H1 (cell line): ENCODE data around the gene RABGGTA. TPM values are rescaled to one million over a fixed set of nuclear protein-coding genes. Genes with fewer than 3 reads are reported as not detected.

Experiments
- CTCF ChIA-PET: fragments of 300-600 bp; sonication (Branson Sonifier 250); formaldehyde crosslinking; loops from one replicate; lab custom pipeline; 2021; ENCODE audit not compliant: partially characterized antibody; lab: Charles Lee
- POLR2A ChIA-PET: fragments of 300-600 bp; sonication (Branson Sonifier 250); formaldehyde crosslinking; loops from one replicate; lab custom pipeline; 2021; ENCODE audit warnings: inconsistent platforms; ENCODE audit not compliant: partially characterized antibody; lab: Charles Lee
- DNase-seq, 2 experiments: peaks; one replicate each; pipeline versions ENCODE4 v3.0.0 to v3.0.0-alpha.2; 2010 to 2022; ENCODE audit warnings: low spot score in 2 of 2, low read depth in 1 of 2, mixed read lengths in 1 of 2
- FAIRE-seq: peaks from 2 replicates; lab custom pipeline; 2011; peaks lifted over from hg19 to GRCh38; lab: Jason Lieb, UNC
- H2AFZ ChIP-seq: 2 replicates; pipeline ENCODE4 v1.8.1; 2012; ENCODE audit warnings: low read length, inconsistent platforms
- H2AK5ac ChIP-seq: 2 replicates; pipeline ENCODE4 v1.6.1; 2013; ENCODE audit warnings: low read depth, low read length
- H2BK120ac ChIP-seq: replicated peaks from 2 replicates; pipeline ENCODE3; 2013; ENCODE audit warnings: low read depth, low read length, inconsistent platforms
- H2BK12ac ChIP-seq: 2 replicates; pipeline ENCODE4 v1.6.1; 2013; ENCODE audit warnings: low read depth, low read length
- H2BK15ac ChIP-seq: 2 replicates; pipeline ENCODE4 v1.6.1; 2013; ENCODE audit warnings: low read length
- H2BK20ac ChIP-seq: 2 replicates; pipeline ENCODE4 v1.6.1; 2013; ENCODE audit warnings: low read length
- H2BK5ac ChIP-seq: 2 replicates; pipeline ENCODE4 v1.6.1; 2013; ENCODE audit warnings: low read depth, low read length
- H3K14ac ChIP-seq: 2 replicates; pipeline ENCODE4 v1.6.1; 2013; ENCODE audit warnings: inconsistent platforms; ENCODE audit not compliant: insufficient read length
- H3K18ac ChIP-seq: 2 replicates; pipeline ENCODE4 v1.6.1; 2013; ENCODE audit warnings: low read length; ENCODE audit errors: extremely low read depth
- H3K23ac ChIP-seq: 2 replicates; pipeline ENCODE4 v1.6.1; 2013; ENCODE audit warnings: inconsistent platforms; ENCODE audit not compliant: insufficient read length
- H3K23me2 ChIP-seq: 2 replicates; pipeline ENCODE4 v1.6.1; 2013; ENCODE audit warnings: low read depth, low read length
- H3K27ac ChIP-seq: 2 replicates; pipeline ENCODE4 v1.6.1; 2011; ENCODE audit warnings: low read depth, low read length, inconsistent platforms
- H3K27me3 ChIP-seq, 4 experiments: replicated peaks in 1 of 4; 1 replicate in 1 of 4; 2 replicates in 3 of 4; pipeline versions ENCODE4 v1.6.1 to v1.8.1; 2011 to 2013; ENCODE audit warnings: low read length in 3 of 4, mild to moderate bottlenecking in 3 of 4, inconsistent platforms in 2 of 4, mixed read lengths in 2 of 4, moderate library complexity in 1 of 4; ENCODE audit not compliant: control insufficient read depth in 3 of 4, insufficient read depth in 3 of 4; ENCODE audit errors: extremely low read depth in 1 of 4
- H3K36me3 ChIP-seq, 4 experiments: 2 replicates each; pipeline versions ENCODE4 v1.6.1 to v1.8.1; 2011 to 2013; ENCODE audit warnings: mild to moderate bottlenecking in 4 of 4, low read length in 3 of 4, moderate library complexity in 2 of 4, control low read depth in 1 of 4, inconsistent platforms in 1 of 4; ENCODE audit not compliant: insufficient read depth in 4 of 4, control insufficient read depth in 2 of 4
- H3K4ac ChIP-seq: replicated peaks from 2 replicates; pipeline ENCODE3; 2013; ENCODE audit warnings: low read length, low read depth, mixed read lengths, inconsistent platforms; ENCODE audit not compliant: insufficient read length
- H3K4me1 ChIP-seq, 4 experiments: replicated peaks in 1 of 4; 1 replicate in 1 of 4; 2 replicates in 3 of 4; pipeline versions ENCODE4 v1.6.1 to v1.8.1; 2011 to 2013; ENCODE audit warnings: low read length in 3 of 4, inconsistent platforms in 2 of 4, mixed read lengths in 1 of 4; ENCODE audit not compliant: insufficient read depth in 4 of 4, control insufficient read depth in 3 of 4
- H3K4me2 ChIP-seq, 2 experiments: 2 replicates each; pipeline versions ENCODE4 v1.6.1 to v1.8.1; 2011 to 2013; ENCODE audit warnings: low read depth in 2 of 2, low read length in 2 of 2, control low read depth in 1 of 2, inconsistent platforms in 1 of 2, mild to moderate bottlenecking in 1 of 2; ENCODE audit not compliant: insufficient read depth in 1 of 2
- H3K4me3 ChIP-seq, 4 experiments: fragments of 200-600, 300-600 bp in 1 of 4; sonication (generic), shearing (Covaris generic), sonication (Bioruptor Twin) in 1 of 4; 2 replicates each; pipeline versions ENCODE4 v1.5.1 to v1.8.1; 2011 to 2016; ENCODE audit warnings: low read length in 4 of 4, low read depth in 3 of 4, control low read depth in 2 of 4, inconsistent platforms in 2 of 4, mild to moderate bottlenecking in 2 of 4, mixed read lengths in 1 of 4, moderate library complexity in 1 of 4; ENCODE audit not compliant: insufficient read depth in 2 of 4; ENCODE audit errors: extremely low read depth in 1 of 4
- H3K56ac ChIP-seq: replicated peaks from 2 replicates; pipeline ENCODE3; 2013; ENCODE audit warnings: low read depth, mild to moderate bottlenecking, mixed read lengths, low read length, inconsistent platforms; ENCODE audit not compliant: insufficient read length
- H3K79me1 ChIP-seq: 2 replicates; pipeline ENCODE4 v1.6.1; 2013; ENCODE audit warnings: low read depth, low read length, control low read depth
- H3K79me2 ChIP-seq, 2 experiments: 2 replicates each; pipeline versions ENCODE4 v1.6.1 to v1.8.1; 2012 to 2013; ENCODE audit warnings: low read length in 2 of 2, mild to moderate bottlenecking in 2 of 2, inconsistent platforms in 1 of 2; ENCODE audit not compliant: insufficient read depth in 2 of 2, control insufficient read depth in 1 of 2
- H3K9ac ChIP-seq, 4 experiments: replicated peaks in 1 of 4; 1 replicate in 1 of 4; 2 replicates in 3 of 4; pipeline versions ENCODE4 v1.6.1 to v1.8.1; 2011 to 2013; ENCODE audit warnings: low read depth in 3 of 4, low read length in 3 of 4, control low read depth in 2 of 4, mild to moderate bottlenecking in 2 of 4, moderate library complexity in 2 of 4, inconsistent platforms in 1 of 4; ENCODE audit errors: extremely low read depth in 1 of 4
- H3K9me3 ChIP-seq, 2 experiments: 2 replicates each; pipeline versions ENCODE4 v1.6.1 to v1.8.1; 2012 to 2013; ENCODE audit warnings: mild to moderate bottlenecking in 2 of 2, moderate library complexity in 2 of 2, control low read depth in 1 of 2, inconsistent platforms in 1 of 2, low read depth in 1 of 2, low read length in 1 of 2, mixed read lengths in 1 of 2; ENCODE audit not compliant: insufficient read depth in 2 of 2
- H4K20me1 ChIP-seq, 2 experiments: replicated peaks in 1 of 2; 2 replicates each; pipeline versions ENCODE3 to v1.8.1; 2011 to 2013; ENCODE audit warnings: inconsistent platforms in 2 of 2, low read length in 2 of 2, mild to moderate bottlenecking in 1 of 2; ENCODE audit not compliant: insufficient read depth in 2 of 2, control insufficient read depth in 1 of 2
- H4K5ac ChIP-seq: 2 replicates; pipeline ENCODE4 v1.6.1; 2013; ENCODE audit warnings: low read length, low read depth, mixed read lengths, inconsistent platforms; ENCODE audit not compliant: insufficient read length
- H4K8ac ChIP-seq: 2 replicates; pipeline ENCODE4 v1.8.0; 2013; ENCODE audit warnings: mild to moderate bottlenecking, moderate library complexity, low read length, inconsistent platforms; ENCODE audit not compliant: insufficient read depth; ENCODE audit errors: extremely low read depth
- H4K91ac ChIP-seq: replicated peaks from 2 replicates; pipeline ENCODE3; 2013; ENCODE audit warnings: low read length, mixed read lengths, inconsistent platforms; ENCODE audit not compliant: insufficient read length
- CHD1 ChIP-seq: IDR thresholded peaks from 2 replicates; pipeline ENCODE4 v1.6.1; 2012; ENCODE audit warnings: low read depth, low read length, improper control_type of control experiment
- EGR1 ChIP-seq: IDR thresholded peaks from 2 replicates; pipeline ENCODE4 v1.6.1; 2011; ENCODE audit warnings: low read depth, low read length, borderline replicate concordance
- FOSL1 ChIP-seq: IDR thresholded peaks from 2 replicates; pipeline ENCODE4 v1.6.1; 2011; ENCODE audit warnings: mild to moderate bottlenecking, low read depth, low read length, moderate library complexity; ENCODE audit not compliant: insufficient read depth
- POU5F1 ChIP-seq: IDR thresholded peaks from 2 replicates; pipeline ENCODE4 v1.6.1; 2011; ENCODE audit warnings: low read depth, mild to moderate bottlenecking, low read length, moderate library complexity
- SRF ChIP-seq: IDR thresholded peaks from 2 replicates; pipeline ENCODE4 v1.6.1; 2011; ENCODE audit warnings: mild to moderate bottlenecking, low read depth, low read length, moderate library complexity
- WGBS, 2 experiments: shearing (Covaris generic) in 1 of 2; methylation state at CpG; one replicate each; pipeline versions ENCODE4 v1.1.6 to v1.1.7; 2013 to 2015; ENCODE audit warnings: low lambda C conversion rate in 2 of 2, mixed read lengths in 2 of 2, inconsistent platforms in 1 of 2, low coverage in 1 of 2, missing lambda C conversion rate in 1 of 2; ENCODE audit not compliant: insufficient replicate concordance in 2 of 2, insufficient coverage in 1 of 2, insufficient read length in 1 of 2; ENCODE audit errors: extremely low coverage in 1 of 2, missing lambda C conversion rate in 1 of 2; 5-methylcytosine and 5-hydroxymethylcytosine counted together
- polyA plus RNA-seq, 7 experiments: library from polyadenylated mRNA; depleted of rRNA in 3 of 7; stranded (reverse) in 5 of 7; unstranded in 2 of 7; fragments of >200 nt in 5 of 7; fragments of 200-250 nt in 2 of 7; gene quantifications; 1 replicate in 5 of 7; 2 replicates in 1 of 7; 4 replicates in 1 of 7; pipeline versions ENCODE4 v1.2.1 to v1.2.3, GENCODE V29; 2011 to 2013; ENCODE audit warnings: missing spikeins in 2 of 7, mixed read lengths in 2 of 7
- total RNA-seq: library from RNA; stranded (reverse); fragmentation: NEBNext Ultra II Directional; extraction: Animal tissue kit (Norgen Biotek cat#: 25700); gene quantifications from 2 replicates; pipeline ENCODE4 v1.2.1, GENCODE V29; 2021
- TF ChIP-seq, protein P1 (sequence below): IDR thresholded peaks from 2 replicates; pipeline ENCODE4 v1.6.1; 2011; ENCODE audit warnings: low read depth, mild to moderate bottlenecking, low read length; ENCODE audit not compliant: insufficient read depth

RABGGTA gene
- total and polyA plus RNA-seq, 2 of the 8 experiments (the other 6 are each of a cell fraction or from before 2014, with no cell fraction given) = 16.0 to 49.8 TPM

- H2BK120ac ChIP-seq = no peak overlapping the region
- 92% methylated on average over 7 of the region's 7 CpGs; no CpG with 5 or more reads in 1 of the 2 experiments for WGBS, 2 experiments
- no peak overlapping the region for H4K91ac ChIP-seq
- no peaks in the 10 kb centered on the region for H3K4me1 ChIP-seq
- POLR2A ChIA-PET = interaction anchor here (0.8 to 3.0 kb wide), 16 partner anchors 10 to 223 kb away, joined by 3 to 18 read pairs (median 4); partner anchors contain the start of genes ADCY4, DHRS1, MDP1 and NOP9
- H3K4ac ChIP-seq = no peak overlapping the region
- no peak for FAIRE-seq
- H2BK5ac ChIP-seq = no peak overlapping the region
- no peak for DNase-seq
- no peak overlapping the region for H3K23ac ChIP-seq
- no peaks in the 10 kb centered on the region for H3K79me1 ChIP-seq
- H3K27ac ChIP-seq = no peak overlapping the region
- no peak overlapping the region for H3K56ac ChIP-seq
- H3K79me2 ChIP-seq = no peaks in the 10 kb centered on the region
- H3K23me2 ChIP-seq = peaks cover 1% of the 10 kb centered on the region; the same call in 1 of the 2 replicates
- no peaks in the 10 kb centered on the region for H3K27me3 ChIP-seq
- H4K8ac ChIP-seq = no peak overlapping the region
- H4K20me1 ChIP-seq = peaks cover 2 to 6% of the 10 kb centered on the region in 2 experiments
- H2AFZ ChIP-seq = no peak overlapping the region
- H2AK5ac ChIP-seq = no peak overlapping the region
- CTCF ChIA-PET = interaction anchor here (0.6 to 15.8 kb wide), 43 partner anchors 9 to 819 kb away, joined by 3 to 173 read pairs (median 5); partner anchors contain the start of genes ADCY4, CBLN3, CHMP4A and DHRS1
- no peak overlapping the region for H3K4me2 ChIP-seq
- H3K14ac ChIP-seq = no peak overlapping the region
- no peak overlapping the region for H2BK15ac ChIP-seq
- H4K5ac ChIP-seq = no peak overlapping the region
- TF ChIP-seq, protein P1, sequence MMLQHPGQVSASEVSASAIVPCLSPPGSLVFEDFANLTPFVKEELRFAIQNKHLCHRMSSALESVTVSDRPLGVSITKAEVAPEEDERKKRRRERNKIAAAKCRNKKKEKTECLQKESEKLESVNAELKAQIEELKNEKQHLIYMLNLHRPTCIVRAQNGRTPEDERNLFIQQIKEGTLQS = no peak
- TF ChIP-seq POU5F1 = no peak
- no peak for TF ChIP-seq SRF
- TF ChIP-seq CHD1 = no peak
- TF ChIP-seq EGR1 = no peak
- TF ChIP-seq FOSL1 = no peak
- no peak overlapping the region for H3K4me3 ChIP-seq
- no peak overlapping the region for H3K18ac ChIP-seq
- H3K36me3 ChIP-seq = peaks cover 18 to 32% (median 23%) of the 10 kb centered on the region in 4 experiments
- H2BK12ac ChIP-seq = no peak overlapping the region
- no peak overlapping the region for H3K9ac ChIP-seq
- no peaks in the 10 kb centered on the region for H3K9me3 ChIP-seq
- H2BK20ac ChIP-seq = no peak overlapping the region
These were observed 37.1 kb upstream of the RABGGTA start for GRCh38 chr14:24308342-24309124.
